GM18909 (cell line): Measurements from ENCODE around the gene CCS.
A peak's percentile ranks its signal among the peaks of the same experiment; 100 is the strongest.
"Not testable (repeated sequence)": the region's sequence is repeated elsewhere in the genome, so short reads cannot be mapped to it uniquely, and the experiment has no call there.

Source experiments
- ATAC-seq: cut with Tn5 transposase; IDR thresholded peaks from one replicate; pipeline ENCODE4 v1.9.1; 2021; ENCODE audit warnings: mild to moderate bottlenecking; ENCODE audit not compliant: unreplicated experiment, poor library complexity

Gene CCS

DNA sequence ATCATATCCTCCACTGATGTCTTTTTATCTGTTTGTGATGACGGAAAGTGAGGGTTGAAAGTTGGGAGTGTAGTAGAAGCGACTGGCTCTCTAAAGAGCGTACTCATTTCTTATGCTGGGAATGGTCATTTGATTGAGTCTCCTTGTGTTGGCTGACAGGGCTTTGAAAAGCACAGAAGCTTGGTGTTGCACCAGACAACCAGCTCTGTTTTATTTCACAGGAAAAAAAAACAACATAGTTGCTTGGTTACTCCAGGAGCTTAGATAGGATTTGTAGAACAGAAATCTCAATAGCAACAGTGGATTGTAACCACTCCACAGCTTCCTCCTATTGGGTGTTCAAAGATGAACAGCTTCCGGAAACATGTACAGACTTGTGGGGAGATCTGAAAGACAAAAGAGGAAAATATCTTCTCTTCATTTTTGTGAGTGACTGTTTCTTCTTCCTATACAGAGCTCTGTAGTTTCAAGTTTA is 26.1 kb downstream of the CCS start:
- ATAC-seq = no peak

GRCh38 chr11:66624450-66624849 is 31.5 kb downstream of the CCS start:
- no peak for ATAC-seq

- no peak for ATAC-seq
Measured at GRCh38 chr11:66625041-66625751, 32.2 kb downstream of the CCS start.

GRCh38 chr11:66625752-66626149 is 32.8 kb downstream of the CCS start:
- no peak for ATAC-seq

- no peak for ATAC-seq
Measured at GRCh38 chr11:66626382-66626781, 33.4 kb downstream of the CCS start.

DNA sequence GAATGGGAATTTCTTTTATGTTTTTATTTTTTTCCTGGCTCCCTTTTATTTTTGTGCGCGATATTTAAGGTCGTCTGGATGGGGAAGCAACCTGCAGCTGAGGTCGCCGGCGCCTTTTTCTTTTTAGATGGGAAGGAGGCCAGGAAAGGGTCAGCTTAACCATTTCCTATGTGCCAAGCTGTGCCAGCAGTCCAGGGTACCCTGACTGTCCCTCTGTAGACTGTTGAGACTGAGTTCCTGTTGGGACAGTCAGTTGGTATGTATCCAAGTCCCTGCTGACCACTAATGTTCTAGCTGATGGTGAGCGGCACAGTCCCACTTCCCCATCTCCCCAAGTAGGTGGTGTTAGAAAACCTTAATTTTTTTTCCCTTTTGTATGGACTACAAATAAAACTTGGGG is 33.9 kb downstream of the CCS start:
- ATAC-seq = no peak

DNA sequence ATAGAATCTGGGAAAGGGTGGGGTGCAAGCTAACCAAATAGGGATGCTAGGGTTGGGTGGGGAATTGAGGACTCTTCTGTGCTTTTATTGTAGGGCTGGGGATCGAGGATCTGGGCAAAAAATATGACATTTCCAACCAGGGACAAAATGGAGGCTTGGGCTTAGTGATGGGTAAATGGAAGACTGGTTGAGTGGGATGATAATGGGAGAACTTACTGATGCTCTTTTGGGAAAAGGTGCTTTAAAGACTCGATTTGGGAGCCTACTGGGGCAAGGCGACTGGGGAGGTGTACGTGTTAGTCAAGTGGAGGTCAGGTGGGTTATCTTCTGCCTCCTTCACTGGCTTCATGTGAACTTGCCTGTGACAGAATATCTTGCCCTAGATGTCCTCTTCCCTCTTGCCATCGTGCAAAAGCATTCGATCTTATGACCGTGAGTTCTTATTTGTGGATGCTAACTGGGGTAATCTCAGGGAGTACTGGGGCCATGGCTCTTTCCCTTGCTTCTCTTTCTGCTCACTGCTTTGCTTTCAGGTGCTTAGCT is 35.1 kb downstream of the CCS start:
- no peak for ATAC-seq

GRCh38 chr11:66629356-66629755 is 36.4 kb downstream of the CCS start:
- no peak for ATAC-seq

GRCh38 chr11:66631883-66632282 is 38.9 kb downstream of the CCS start:
- ATAC-seq = no peak

GRCh38 chr11:66632952-66633351 is 40.0 kb downstream of the CCS start:
- ATAC-seq = no peak

GRCh38 chr11:66636411-66636810 is 43.4 kb downstream of the CCS start:
- ATAC-seq = no peak

GRCh38 chr11:66637557-66638176 is 44.7 kb downstream of the CCS start:
- no peak for ATAC-seq

GRCh38 chr11:66638177-66639065 is 45.4 kb downstream of the CCS start, which contains the start of gene RBM4:
Gene RBM4, plus strand, starts transcription at chr11:66638703. Its CDS starts 1,009 bp downstream, at chr11:66639712.
- peak; percentile 97 for ATAC-seq

DNA sequence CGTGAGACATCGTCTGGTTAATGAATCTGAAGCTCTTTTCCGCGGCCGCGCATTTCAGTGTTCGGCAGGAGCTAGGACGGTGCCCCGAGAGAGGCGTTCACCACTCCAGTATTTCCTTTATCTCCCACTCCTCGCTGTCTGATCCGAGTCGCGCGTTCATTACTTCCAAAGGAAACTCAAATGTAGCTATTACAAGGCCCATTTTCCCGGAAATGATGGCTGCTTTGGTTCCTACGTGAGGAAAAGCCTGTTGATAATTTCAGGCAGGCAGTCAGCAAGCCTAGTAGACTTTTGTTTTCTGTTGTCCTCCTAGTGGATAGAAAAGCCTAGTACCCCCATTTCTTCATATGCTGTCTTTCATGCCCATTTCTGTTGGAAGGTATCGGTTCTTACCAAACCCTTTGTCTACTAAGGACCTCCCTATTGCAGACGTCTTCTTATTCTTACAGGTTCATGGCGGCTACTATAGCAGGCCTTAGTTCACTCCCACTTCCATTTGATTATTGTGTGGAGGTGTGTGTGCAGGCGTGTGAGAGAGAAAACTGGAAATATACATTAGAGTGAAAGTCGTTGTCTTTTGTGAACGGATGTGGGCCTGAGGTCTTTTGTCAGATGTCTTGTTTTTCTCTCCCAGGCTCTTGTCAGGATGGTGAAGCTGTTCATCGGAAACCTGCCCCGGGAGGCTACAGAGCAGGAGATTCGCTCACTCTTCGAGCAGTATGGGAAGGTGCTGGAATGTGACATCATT is 46.3 kb downstream of the CCS start:
- ATAC-seq = no peak

DNA sequence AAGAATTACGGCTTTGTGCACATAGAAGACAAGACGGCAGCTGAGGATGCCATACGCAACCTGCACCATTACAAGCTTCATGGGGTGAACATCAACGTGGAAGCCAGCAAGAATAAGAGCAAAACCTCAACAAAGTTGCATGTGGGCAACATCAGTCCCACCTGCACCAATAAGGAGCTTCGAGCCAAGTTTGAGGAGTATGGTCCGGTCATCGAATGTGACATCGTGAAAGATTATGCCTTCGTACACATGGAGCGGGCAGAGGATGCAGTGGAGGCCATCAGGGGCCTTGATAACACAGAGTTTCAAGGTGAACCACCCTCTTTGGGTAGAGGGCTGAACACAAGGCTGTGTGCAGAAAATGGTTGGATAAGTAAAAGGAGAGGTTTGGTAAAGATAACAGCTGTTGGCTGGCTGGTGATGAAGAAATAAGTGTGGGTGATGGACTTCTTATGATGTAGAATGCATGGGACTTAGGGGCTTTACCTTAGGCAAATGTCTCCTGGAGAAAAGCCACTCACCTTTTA is 46.9 kb downstream of the CCS start:
- ATAC-seq = not testable (repeated sequence)

GRCh38 chr11:66641834-66642233 is 48.8 kb downstream of the CCS start:
- ATAC-seq = no peak

GRCh38 chr11:66643745-66644437 is 50.9 kb downstream of the CCS start:
- ATAC-seq = no peak

- no peak for ATAC-seq
Measured at GRCh38 chr11:66646828-66647227, 53.8 kb downstream of the CCS start.

GRCh38 chr11:66649903-66650302 is 56.9 kb downstream of the CCS start:
- no peak for ATAC-seq
